HG02938 (cell line): ENCODE results near the gene ATP6V1D.
"Not testable (repeated sequence)": the region's sequence is repeated elsewhere in the genome, so short reads cannot be mapped to it uniquely, and the experiment has no call there.

Source experiments
- ATAC-seq: cut with Tn5 transposase; IDR thresholded peaks from one replicate; pipeline ENCODE4 v1.9.1; 2021; ENCODE audit warnings: mild to moderate bottlenecking, moderate library complexity; ENCODE audit not compliant: unreplicated experiment

ATP6V1D gene

DNA sequence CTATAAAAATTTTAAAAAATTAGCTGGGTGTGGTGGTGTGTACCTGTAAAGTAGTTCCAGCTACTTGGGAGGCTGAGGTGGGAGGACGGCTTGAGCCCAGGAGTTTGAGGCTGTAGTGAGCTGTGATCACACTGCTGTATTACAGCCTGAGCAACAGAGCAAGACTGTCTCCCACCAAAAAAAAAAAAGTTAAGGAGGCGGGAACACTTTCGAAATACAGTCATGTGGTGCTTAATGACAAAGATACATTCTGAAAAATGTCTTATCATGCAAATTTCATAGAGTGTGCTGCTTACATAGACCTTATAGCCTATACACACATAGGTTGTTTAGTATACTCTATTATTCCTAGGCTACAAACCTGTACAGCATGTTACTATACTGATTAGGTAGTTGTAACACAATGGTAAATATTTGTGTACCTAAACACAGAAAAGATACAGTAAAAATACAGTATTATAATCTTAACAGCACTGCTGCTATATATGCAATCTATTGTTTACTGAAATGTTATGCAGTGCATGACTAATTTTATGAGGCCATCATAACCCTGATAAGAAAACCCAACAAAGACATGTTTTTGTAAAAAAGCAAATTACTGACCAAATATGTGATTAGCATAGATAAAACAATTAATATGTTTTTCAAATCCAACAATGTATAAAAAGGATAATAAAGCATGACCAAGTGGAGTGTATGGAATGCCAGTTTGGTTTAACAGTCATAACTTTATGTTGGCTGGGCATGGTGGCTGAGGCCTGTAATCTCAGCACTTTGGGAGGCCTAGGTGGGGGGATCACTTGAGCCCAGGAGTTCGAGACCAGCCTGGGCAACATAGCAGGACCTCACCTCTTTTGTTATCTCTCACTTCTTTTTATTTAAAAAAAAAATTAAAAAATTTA is 11.9 kb upstream of the ATP6V1D start:
- ATAC-seq, result no peak

- ATAC-seq, result no peak
Measured at GRCh38 chr14:67370830-67371229, 11.2 kb upstream of the ATP6V1D start.

- ATAC-seq, result no peak
Measured at GRCh38 chr14:67365476-67365875, 5.9 kb upstream of the ATP6V1D start.

DNA sequence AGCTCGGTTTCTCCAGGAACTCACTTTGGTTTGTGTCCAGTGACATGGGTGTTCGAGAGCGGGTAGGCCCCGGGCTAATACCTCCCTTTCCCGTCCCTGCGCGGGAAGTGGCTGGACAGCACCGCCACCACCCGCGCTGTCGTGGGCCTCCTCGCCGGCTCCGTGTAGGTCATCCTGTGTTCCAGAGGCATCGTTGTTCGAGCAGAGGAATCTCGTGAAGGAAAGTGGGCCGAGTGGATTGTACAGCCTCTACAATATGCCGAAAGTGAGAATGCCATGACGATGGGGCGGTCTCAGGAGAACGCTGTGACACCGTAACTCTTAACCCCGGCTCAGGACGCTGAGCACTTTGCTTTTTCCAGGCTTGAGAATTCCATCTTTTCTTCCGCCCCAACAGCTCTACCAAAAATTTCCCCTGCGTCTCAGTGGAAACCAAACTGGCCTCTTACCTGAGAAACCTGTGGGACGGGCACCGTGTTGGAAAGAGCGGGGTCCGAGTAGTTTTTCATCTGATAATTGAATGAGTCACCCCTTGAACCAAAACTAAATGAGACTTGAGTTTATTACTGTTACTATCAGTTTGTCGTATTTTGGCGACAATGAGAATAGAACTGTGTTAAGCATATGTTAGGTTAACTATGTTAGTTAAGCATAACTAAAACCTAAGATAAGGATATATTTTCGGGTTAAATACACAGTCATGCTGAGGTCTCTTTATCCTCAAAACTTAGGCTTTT is 1.0 kb upstream of the ATP6V1D start:
- ATAC-seq, result peak; percentile 16

DNA sequence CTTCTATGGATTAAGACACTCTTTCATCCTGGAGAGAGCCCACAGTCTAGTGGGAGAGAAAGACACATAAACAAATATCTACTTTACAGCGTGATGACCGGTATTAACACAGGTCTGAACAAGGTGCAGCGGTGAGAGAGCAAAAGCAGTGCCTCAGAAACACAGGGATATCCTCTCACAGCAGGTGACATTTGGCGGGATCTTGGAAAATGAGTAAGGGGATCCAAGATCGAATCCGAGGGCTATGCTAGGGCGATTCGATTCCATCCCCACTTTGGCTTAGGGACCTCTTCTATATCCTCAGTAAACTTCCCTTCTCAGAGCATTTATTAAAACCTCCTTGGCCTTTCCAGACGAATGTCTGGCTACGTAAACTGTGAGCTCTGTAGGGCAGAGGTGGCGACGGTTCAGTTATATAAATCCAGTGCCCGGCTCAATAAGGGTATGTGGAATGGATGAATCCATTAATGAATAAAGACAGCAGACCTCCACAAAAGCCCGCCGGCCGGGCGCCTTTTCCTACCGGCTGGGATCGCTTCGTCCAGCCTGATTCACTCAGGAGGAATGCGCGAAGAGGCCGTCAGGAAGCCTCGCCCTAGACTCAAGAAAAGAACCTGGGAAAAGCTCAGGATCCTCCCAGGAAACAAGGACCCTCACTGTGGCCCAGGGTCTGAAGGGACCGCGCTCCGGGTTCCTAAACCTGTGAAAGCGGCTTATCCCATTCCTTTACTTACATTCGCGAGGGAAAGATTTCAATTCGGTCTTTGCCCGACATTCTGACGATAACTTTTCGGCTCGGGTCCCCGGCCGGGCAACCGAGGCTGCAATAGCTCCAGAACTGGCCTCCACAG is 455 bp downstream of the ATP6V1D start:
- ATAC-seq, result no peak

GRCh38 chr14:67357969-67358354 is 1.6 kb downstream of the ATP6V1D start:
- ATAC-seq, result no peak

- ATAC-seq, result no peak
Measured at GRCh38 chr14:67357186-67357968, 2.2 kb downstream of the ATP6V1D start.

DNA sequence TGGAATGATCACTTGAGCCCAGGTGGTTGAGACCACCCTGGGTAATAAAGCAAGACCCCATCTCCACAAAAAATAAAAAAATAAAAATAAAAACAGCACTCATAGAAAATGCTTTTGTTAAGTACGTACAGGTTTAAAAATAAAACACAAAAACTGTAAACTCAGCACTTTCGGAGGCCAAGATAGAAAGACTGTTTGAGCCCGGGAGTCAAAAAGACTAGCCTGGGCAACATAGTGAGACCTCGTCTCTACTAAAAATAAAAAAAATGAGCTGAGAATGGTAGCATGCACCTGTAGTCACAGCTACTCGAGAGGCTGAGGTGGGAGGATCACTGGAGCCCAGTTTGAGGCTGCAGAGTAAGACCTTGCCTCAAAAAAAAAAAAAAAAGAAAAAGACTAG is 7.5 kb downstream of the ATP6V1D start:
- no peak for ATAC-seq

DNA sequence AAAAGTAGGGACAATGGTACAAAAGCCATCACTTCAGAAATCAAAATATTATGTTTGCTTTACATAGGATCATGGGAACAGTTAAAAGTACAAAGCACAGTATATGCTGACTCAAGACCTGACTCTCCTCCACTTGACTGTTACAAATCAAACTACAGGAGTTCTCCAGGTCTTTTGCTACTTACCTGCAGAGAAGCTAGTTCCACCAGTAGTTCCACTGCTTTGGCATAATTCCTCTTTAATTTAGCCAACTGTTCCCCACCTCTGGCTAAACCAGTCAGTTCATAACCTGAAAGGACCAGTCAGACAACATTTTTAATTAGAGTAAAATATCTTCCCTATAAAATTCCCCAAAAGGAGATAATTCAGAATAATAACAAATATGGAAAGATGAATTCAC is 14.0 kb downstream of the ATP6V1D start:
- ATAC-seq, result no peak

- ATAC-seq, result no peak
Measured at GRCh38 chr14:67343601-67344230, 15.9 kb downstream of the ATP6V1D start.

GRCh38 chr14:67341231-67341630 is 18.4 kb downstream of the ATP6V1D start:
- not testable (repeated sequence) for ATAC-seq

DNA sequence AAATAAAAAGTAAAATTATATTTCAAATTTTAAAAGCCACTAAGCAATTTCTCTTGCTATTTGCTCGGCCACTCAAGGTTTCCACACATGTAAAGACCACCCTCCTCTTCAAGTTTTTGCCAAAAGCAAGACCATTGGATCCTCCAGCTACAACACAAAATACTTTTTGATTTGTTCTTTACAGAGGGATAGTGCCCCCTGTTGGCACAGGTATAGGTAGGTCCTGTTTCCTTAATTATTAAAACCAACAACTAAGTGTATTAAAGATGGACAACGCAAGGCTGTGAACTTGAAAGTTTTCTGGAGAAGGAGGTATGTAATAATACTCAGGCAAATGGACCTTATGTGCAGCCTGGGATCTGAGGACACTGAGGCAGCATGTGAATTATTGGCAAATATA is 23.8 kb downstream of the ATP6V1D start:
- no peak for ATAC-seq

DNA sequence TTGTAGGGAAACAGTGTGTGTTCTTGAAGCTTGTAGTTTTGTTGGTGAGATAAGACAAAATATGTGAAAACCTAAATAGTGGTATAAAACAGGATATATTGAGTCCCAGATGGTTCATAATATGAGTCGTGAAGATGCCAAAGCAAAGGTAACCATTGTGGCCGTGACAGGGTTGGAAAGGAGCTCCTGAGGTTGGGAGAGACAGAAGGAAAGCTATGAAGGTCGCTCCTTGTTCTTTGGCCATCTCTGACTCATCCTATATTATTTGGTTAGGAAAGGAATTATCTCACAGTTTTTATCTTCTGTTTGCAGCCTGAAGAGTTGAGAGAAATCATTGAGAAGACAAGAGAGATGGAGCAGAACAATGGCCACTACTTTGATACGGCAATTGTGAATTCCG is 27.1 kb downstream of the ATP6V1D start:
- ATAC-seq, result no peak

- ATAC-seq, result no peak
Measured at GRCh38 chr14:67331368-67332125, 28.1 kb downstream of the ATP6V1D start.

DNA sequence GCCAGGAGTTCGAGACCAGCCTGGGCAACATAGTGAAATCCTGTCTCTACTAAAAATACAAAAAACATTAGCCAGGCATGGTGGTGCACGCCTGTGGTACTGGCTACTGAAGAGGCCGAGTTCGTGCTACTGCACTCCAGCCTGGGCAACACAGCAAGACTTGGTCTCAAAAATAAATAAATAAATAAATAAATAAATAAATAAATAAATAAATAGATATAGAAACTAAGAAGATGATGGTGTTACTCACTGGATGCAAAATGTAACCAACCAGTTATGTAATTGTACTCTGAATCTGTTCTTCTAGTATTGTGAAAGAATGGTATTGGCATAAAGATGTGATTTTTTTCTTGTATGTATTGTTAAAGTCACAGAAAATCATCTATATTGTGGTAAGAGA is 29.9 kb downstream of the ATP6V1D start:
- ATAC-seq, result not testable (repeated sequence)

- no peak for ATAC-seq
Measured at GRCh38 chr14:67319142-67319541, 40.5 kb downstream of the ATP6V1D start.

- ATAC-seq, result no peak
Measured at GRCh38 chr14:67317822-67318221, 41.8 kb downstream of the ATP6V1D start.

DNA sequence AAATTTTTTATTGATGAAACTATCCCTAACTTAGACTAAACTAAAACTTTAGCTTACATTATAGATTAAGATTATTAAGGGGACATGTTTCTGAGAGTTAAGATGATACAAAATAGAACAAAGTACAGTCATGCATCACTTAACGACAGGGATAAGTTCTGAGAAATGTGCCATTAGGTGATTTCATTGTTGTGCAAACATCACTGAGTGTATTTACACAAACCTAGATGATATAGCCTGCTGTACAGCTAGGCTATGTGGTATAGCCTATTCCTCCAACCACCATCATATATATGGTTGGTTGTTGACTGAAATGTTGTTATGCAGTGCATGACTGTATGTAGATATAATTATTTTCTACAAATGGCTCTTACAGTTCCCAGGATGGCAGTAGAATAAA is 46.5 kb downstream of the ATP6V1D start:
- ATAC-seq, result no peak

GRCh38 chr14:67311868-67312267 is 47.7 kb downstream of the ATP6V1D start:
- ATAC-seq, result no peak
